Left cardiac atrium (tissue), 4 donors: Measurements from ENCODE around the gene SH3GL2. TPM values are rescaled to one million over a fixed set of nuclear protein-coding genes. Genes with fewer than 3 reads are reported as not detected.
A peak's percentile ranks its signal among the peaks of the same experiment; 100 is the strongest.
"Not testable (repeated sequence)": the region's sequence is repeated elsewhere in the genome, so short reads cannot be mapped to it uniquely, and the experiment has no call there.

Experiments
- ATAC-seq, 2 donors: fragments of 200-7000 bp; cut with Tn5 transposase; one replicate each; pipeline ENCODE4 v1.9.1; 2020; ENCODE audit warnings: mild to moderate bottlenecking in 2 of 2, moderate library complexity in 2 of 2
- DNase-seq: peaks from one replicate; pipeline ENCODE4 v3.0.0-alpha.2; 2020
- intact Hi-C, 2 donors: fragments of 100-400 bp; cut with DNase I; formaldehyde crosslinking; loops; one replicate each; pipeline versions ENCODE4 v1.14.1 to v1.15.1; 2022 to 2023
- total RNA-seq, 2 donors: library from RNA; stranded (reverse); fragmentation: NEBNext Ultra II Directional; extraction: Animal tissue kit (Norgen Biotek cat#: 25700); gene quantifications; one replicate each; pipeline ENCODE4 v1.2.1, GENCODE V29; 2021
- donor health status: DM: no; HTN: yes; CAD: no.
- donor health status: DM: no; HTN: yes; CAD: no; lungs with severe emphysema.
- donor health status: DM: yes; HTN: yes; CAD: no.
- donor health status: Dilated cardiomyopathy.

The SH3GL2 gene
- total RNA-seq, 2 donors from 2014 or later: 0.18 to 0.71 TPM

GRCh38 chr9:17730899-17731298 is 152.0 kb downstream of the SH3GL2 start:
- DNase-seq (no peak), ATAC-seq (no peak)
- intact Hi-C loops: no loop called here

GRCh38 chr9:17731308-17731707 is 152.4 kb downstream of the SH3GL2 start:
- intact Hi-C loops: no loop called here
- ATAC-seq (no peak), DNase-seq (no peak)

GRCh38 chr9:17734674-17735073 is 155.8 kb downstream of the SH3GL2 start:
- intact Hi-C loops: no loop called here
- no peak for DNase-seq

GRCh38 chr9:17735859-17736258 is 157.0 kb downstream of the SH3GL2 start:
- DNase-seq (no peak), ATAC-seq (no peak)
- intact Hi-C loops: no loop called here

More at GRCh38 chr9:17734674-17735073, 155.8 kb downstream of the SH3GL2 start:
- no peak for ATAC-seq

GRCh38 chr9:17739022-17739421 is 160.2 kb downstream of the SH3GL2 start:
- DNase-seq (no peak), ATAC-seq (no peak)
- intact Hi-C loops: no loop called here

GRCh38 chr9:17739736-17740135 is 160.9 kb downstream of the SH3GL2 start:
- DNase-seq (no peak), ATAC-seq (no peak)
- intact Hi-C loops: no loop called here

GRCh38 chr9:17742067-17742466 is 163.2 kb downstream of the SH3GL2 start:
- ATAC-seq: no peak
- intact Hi-C loops: no loop called here
- no peak for DNase-seq

- intact Hi-C loops: no loop called here
- DNase-seq (no peak), ATAC-seq (no peak)
Measured at GRCh38 chr9:17744786-17745185, 165.9 kb downstream of the SH3GL2 start.

- ATAC-seq (no peak), DNase-seq (no peak)
- intact Hi-C loops: no loop called here
Measured at GRCh38 chr9:17750269-17750668, 171.4 kb downstream of the SH3GL2 start.

- DNase-seq: no peak
- ATAC-seq: no peak
- intact Hi-C loops: no loop called here
Measured at GRCh38 chr9:17751486-17751885, 172.6 kb downstream of the SH3GL2 start.

- no peak for ATAC-seq
- intact Hi-C loops: no loop called here
Measured at GRCh38 chr9:17752021-17752420, 173.2 kb downstream of the SH3GL2 start.

GRCh38 chr9:17757816-17758215 is 178.9 kb downstream of the SH3GL2 start:
- DNase-seq (no peak), ATAC-seq (no peak)
- intact Hi-C loops: no loop called here

More at GRCh38 chr9:17752021-17752420, 173.2 kb downstream of the SH3GL2 start:
- DNase-seq: no peak

GRCh38 chr9:17760250-17760649 is 181.4 kb downstream of the SH3GL2 start:
- DNase-seq (no peak), ATAC-seq (no peak)
- intact Hi-C loops: no loop called here

- intact Hi-C loops: no loop called here
- no peak for ATAC-seq
- DNase-seq: no peak
Measured at GRCh38 chr9:17761984-17762676, 183.3 kb downstream of the SH3GL2 start.

- DNase-seq (no peak), ATAC-seq (no peak)
- intact Hi-C loops: no loop called here
Measured at GRCh38 chr9:17764306-17764705, 185.4 kb downstream of the SH3GL2 start.

GRCh38 chr9:17765131-17765530 is 186.3 kb downstream of the SH3GL2 start:
- DNase-seq, intact Hi-C loops, ATAC-seq: not testable (repeated sequence)

- ATAC-seq (no peak), DNase-seq (no peak)
- intact Hi-C loops: no loop called here
Measured at GRCh38 chr9:17772223-17772622, 193.4 kb downstream of the SH3GL2 start.

GRCh38 chr9:17775656-17776055 is 196.8 kb downstream of the SH3GL2 start:
- ATAC-seq (no peak), DNase-seq (no peak)
- intact Hi-C loops: no loop called here

- DNase-seq (peak; percentile 45), ATAC-seq (peak in 1 of 2 donors; percentile 49)
- intact Hi-C loops: no loop called here
Measured at GRCh38 chr9:17776735-17777134, 197.9 kb downstream of the SH3GL2 start.

- DNase-seq (no peak), ATAC-seq (no peak)
- intact Hi-C loops: no loop called here
Measured at GRCh38 chr9:17777465-17777864, 198.6 kb downstream of the SH3GL2 start.

GRCh38 chr9:17782430-17783149 is 203.7 kb downstream of the SH3GL2 start:
- intact Hi-C loops: no loop called here
- DNase-seq (no peak), ATAC-seq (no peak)
